H1 (cell line): ENCODE data around the gene TIMM10B. TPM values are rescaled to one million over a fixed set of nuclear protein-coding genes. Genes with fewer than 3 reads are reported as not detected.

Source experiments
- CTCF ChIA-PET: fragments of 300-600 bp; sonication (Branson Sonifier 250); formaldehyde crosslinking; loops from one replicate; lab custom pipeline; 2021; ENCODE audit not compliant: partially characterized antibody; lab: Charles Lee
- POLR2A ChIA-PET: fragments of 300-600 bp; sonication (Branson Sonifier 250); formaldehyde crosslinking; loops from one replicate; lab custom pipeline; 2021; ENCODE audit warnings: inconsistent platforms; ENCODE audit not compliant: partially characterized antibody; lab: Charles Lee
- DNase-seq, 2 experiments: peaks; one replicate each; pipeline versions ENCODE4 v3.0.0 to v3.0.0-alpha.2; 2010 to 2022; ENCODE audit warnings: low spot score in 2 of 2, low read depth in 1 of 2, mixed read lengths in 1 of 2
- FAIRE-seq: peaks from 2 replicates; lab custom pipeline; 2011; peaks lifted over from hg19 to GRCh38; lab: Jason Lieb, UNC
- H2AFZ ChIP-seq: 2 replicates; pipeline ENCODE4 v1.8.1; 2012; ENCODE audit warnings: low read length, inconsistent platforms
- H2AK5ac ChIP-seq: 2 replicates; pipeline ENCODE4 v1.6.1; 2013; ENCODE audit warnings: low read depth, low read length
- H2BK120ac ChIP-seq: replicated peaks from 2 replicates; pipeline ENCODE3; 2013; ENCODE audit warnings: low read depth, low read length, inconsistent platforms
- H2BK12ac ChIP-seq: 2 replicates; pipeline ENCODE4 v1.6.1; 2013; ENCODE audit warnings: low read depth, low read length
- H2BK15ac ChIP-seq: 2 replicates; pipeline ENCODE4 v1.6.1; 2013; ENCODE audit warnings: low read length
- H2BK20ac ChIP-seq: 2 replicates; pipeline ENCODE4 v1.6.1; 2013; ENCODE audit warnings: low read length
- H2BK5ac ChIP-seq: 2 replicates; pipeline ENCODE4 v1.6.1; 2013; ENCODE audit warnings: low read depth, low read length
- H3K14ac ChIP-seq: 2 replicates; pipeline ENCODE4 v1.6.1; 2013; ENCODE audit warnings: inconsistent platforms; ENCODE audit not compliant: insufficient read length
- H3K18ac ChIP-seq: 2 replicates; pipeline ENCODE4 v1.6.1; 2013; ENCODE audit warnings: low read length; ENCODE audit errors: extremely low read depth
- H3K23ac ChIP-seq: 2 replicates; pipeline ENCODE4 v1.6.1; 2013; ENCODE audit warnings: inconsistent platforms; ENCODE audit not compliant: insufficient read length
- H3K23me2 ChIP-seq: 2 replicates; pipeline ENCODE4 v1.6.1; 2013; ENCODE audit warnings: low read depth, low read length
- H3K27ac ChIP-seq: 2 replicates; pipeline ENCODE4 v1.6.1; 2011; ENCODE audit warnings: low read depth, low read length, inconsistent platforms
- H3K27me3 ChIP-seq, 4 experiments: replicated peaks in 1 of 4; 1 replicate in 1 of 4; 2 replicates in 3 of 4; pipeline versions ENCODE4 v1.6.1 to v1.8.1; 2011 to 2013; ENCODE audit warnings: low read length in 3 of 4, mild to moderate bottlenecking in 3 of 4, inconsistent platforms in 2 of 4, mixed read lengths in 2 of 4, moderate library complexity in 1 of 4; ENCODE audit not compliant: control insufficient read depth in 3 of 4, insufficient read depth in 3 of 4; ENCODE audit errors: extremely low read depth in 1 of 4
- H3K36me3 ChIP-seq, 4 experiments: 2 replicates each; pipeline versions ENCODE4 v1.6.1 to v1.8.1; 2011 to 2013; ENCODE audit warnings: mild to moderate bottlenecking in 4 of 4, low read length in 3 of 4, moderate library complexity in 2 of 4, control low read depth in 1 of 4, inconsistent platforms in 1 of 4; ENCODE audit not compliant: insufficient read depth in 4 of 4, control insufficient read depth in 2 of 4
- H3K4ac ChIP-seq: replicated peaks from 2 replicates; pipeline ENCODE3; 2013; ENCODE audit warnings: low read length, low read depth, mixed read lengths, inconsistent platforms; ENCODE audit not compliant: insufficient read length
- H3K4me1 ChIP-seq, 4 experiments: replicated peaks in 1 of 4; 1 replicate in 1 of 4; 2 replicates in 3 of 4; pipeline versions ENCODE4 v1.6.1 to v1.8.1; 2011 to 2013; ENCODE audit warnings: low read length in 3 of 4, inconsistent platforms in 2 of 4, mixed read lengths in 1 of 4; ENCODE audit not compliant: insufficient read depth in 4 of 4, control insufficient read depth in 3 of 4
- H3K4me2 ChIP-seq, 2 experiments: 2 replicates each; pipeline versions ENCODE4 v1.6.1 to v1.8.1; 2011 to 2013; ENCODE audit warnings: low read depth in 2 of 2, low read length in 2 of 2, control low read depth in 1 of 2, inconsistent platforms in 1 of 2, mild to moderate bottlenecking in 1 of 2; ENCODE audit not compliant: insufficient read depth in 1 of 2
- H3K4me3 ChIP-seq, 4 experiments: fragments of 200-600, 300-600 bp in 1 of 4; sonication (generic), shearing (Covaris generic), sonication (Bioruptor Twin) in 1 of 4; 2 replicates each; pipeline versions ENCODE4 v1.5.1 to v1.8.1; 2011 to 2016; ENCODE audit warnings: low read length in 4 of 4, low read depth in 3 of 4, control low read depth in 2 of 4, inconsistent platforms in 2 of 4, mild to moderate bottlenecking in 2 of 4, mixed read lengths in 1 of 4, moderate library complexity in 1 of 4; ENCODE audit not compliant: insufficient read depth in 2 of 4; ENCODE audit errors: extremely low read depth in 1 of 4
- H3K56ac ChIP-seq: replicated peaks from 2 replicates; pipeline ENCODE3; 2013; ENCODE audit warnings: low read depth, mild to moderate bottlenecking, mixed read lengths, low read length, inconsistent platforms; ENCODE audit not compliant: insufficient read length
- H3K79me1 ChIP-seq: 2 replicates; pipeline ENCODE4 v1.6.1; 2013; ENCODE audit warnings: low read depth, low read length, control low read depth
- H3K79me2 ChIP-seq, 2 experiments: 2 replicates each; pipeline versions ENCODE4 v1.6.1 to v1.8.1; 2012 to 2013; ENCODE audit warnings: low read length in 2 of 2, mild to moderate bottlenecking in 2 of 2, inconsistent platforms in 1 of 2; ENCODE audit not compliant: insufficient read depth in 2 of 2, control insufficient read depth in 1 of 2
- H3K9ac ChIP-seq, 4 experiments: replicated peaks in 1 of 4; 1 replicate in 1 of 4; 2 replicates in 3 of 4; pipeline versions ENCODE4 v1.6.1 to v1.8.1; 2011 to 2013; ENCODE audit warnings: low read depth in 3 of 4, low read length in 3 of 4, control low read depth in 2 of 4, mild to moderate bottlenecking in 2 of 4, moderate library complexity in 2 of 4, inconsistent platforms in 1 of 4; ENCODE audit errors: extremely low read depth in 1 of 4
- H3K9me3 ChIP-seq, 2 experiments: 2 replicates each; pipeline versions ENCODE4 v1.6.1 to v1.8.1; 2012 to 2013; ENCODE audit warnings: mild to moderate bottlenecking in 2 of 2, moderate library complexity in 2 of 2, control low read depth in 1 of 2, inconsistent platforms in 1 of 2, low read depth in 1 of 2, low read length in 1 of 2, mixed read lengths in 1 of 2; ENCODE audit not compliant: insufficient read depth in 2 of 2
- H4K20me1 ChIP-seq, 2 experiments: replicated peaks in 1 of 2; 2 replicates each; pipeline versions ENCODE3 to v1.8.1; 2011 to 2013; ENCODE audit warnings: inconsistent platforms in 2 of 2, low read length in 2 of 2, mild to moderate bottlenecking in 1 of 2; ENCODE audit not compliant: insufficient read depth in 2 of 2, control insufficient read depth in 1 of 2
- H4K5ac ChIP-seq: 2 replicates; pipeline ENCODE4 v1.6.1; 2013; ENCODE audit warnings: low read length, low read depth, mixed read lengths, inconsistent platforms; ENCODE audit not compliant: insufficient read length
- H4K8ac ChIP-seq: 2 replicates; pipeline ENCODE4 v1.8.0; 2013; ENCODE audit warnings: mild to moderate bottlenecking, moderate library complexity, low read length, inconsistent platforms; ENCODE audit not compliant: insufficient read depth; ENCODE audit errors: extremely low read depth
- H4K91ac ChIP-seq: replicated peaks from 2 replicates; pipeline ENCODE3; 2013; ENCODE audit warnings: low read length, mixed read lengths, inconsistent platforms; ENCODE audit not compliant: insufficient read length
- BCL11A ChIP-seq, 2 experiments: IDR thresholded peaks; one replicate each; pipeline ENCODE4 v1.6.1; 2011; ENCODE audit warnings: low read depth in 2 of 2, low read length in 2 of 2, mild to moderate bottlenecking in 2 of 2
- CBX5 ChIP-seq: fragments of 300-800, 300-1000 bp; sonication (generic); IDR thresholded peaks from 2 replicates; pipeline ENCODE4 v1.7.1; 2016; ENCODE audit warnings: antibody characterized with exemption, low read length, low read depth
- GTF2F1 ChIP-seq: IDR thresholded peaks from 2 replicates; pipeline ENCODE4 v1.6.1; 2012; ENCODE audit warnings: low read depth, low read length, improper control_type of control experiment, borderline replicate concordance
- HDAC6 ChIP-seq: IDR thresholded peaks from one replicate; pipeline ENCODE4 v1.7.1; 2012; ENCODE audit warnings: low read depth, mild to moderate bottlenecking, inconsistent platforms, low read length, moderate library complexity
- RBBP5 ChIP-seq: IDR thresholded peaks from 2 replicates; pipeline ENCODE4 v1.7.1; 2012; ENCODE audit warnings: low read depth, mild to moderate bottlenecking, inconsistent platforms, low read length, moderate library complexity, borderline replicate concordance
- TAF7 ChIP-seq: optimal IDR thresholded peaks from 2 replicates; pipeline ENCODE3; 2011; ENCODE audit warnings: low read depth, mild to moderate bottlenecking, inconsistent platforms, low read length, moderate library complexity, borderline replicate concordance
- TBP ChIP-seq: IDR thresholded peaks from 2 replicates; pipeline ENCODE4 v1.6.1; 2011; ENCODE audit warnings: low read depth, low read length, improper control_type of control experiment
- ZNF274 ChIP-seq: IDR thresholded peaks from 2 replicates; pipeline ENCODE4 v1.7.0; 2012; ENCODE audit warnings: low read length, borderline replicate concordance; ENCODE audit errors: extremely low read depth
- whole genome bisulfite sequencing, 2 experiments: shearing (Covaris generic) in 1 of 2; methylation state at CpG; one replicate each; pipeline versions ENCODE4 v1.1.6 to v1.1.7; 2013 to 2015; ENCODE audit warnings: low lambda C conversion rate in 2 of 2, mixed read lengths in 2 of 2, inconsistent platforms in 1 of 2, low coverage in 1 of 2, missing lambda C conversion rate in 1 of 2; ENCODE audit not compliant: insufficient replicate concordance in 2 of 2, insufficient coverage in 1 of 2, insufficient read length in 1 of 2; ENCODE audit errors: extremely low coverage in 1 of 2, missing lambda C conversion rate in 1 of 2; 5-methylcytosine and 5-hydroxymethylcytosine counted together
- polyA plus RNA-seq, 7 experiments: library from polyadenylated mRNA; depleted of rRNA in 3 of 7; stranded (reverse) in 5 of 7; unstranded in 2 of 7; fragments of >200 nt in 5 of 7; fragments of 200-250 nt in 2 of 7; gene quantifications; 1 replicate in 5 of 7; 2 replicates in 1 of 7; 4 replicates in 1 of 7; pipeline versions ENCODE4 v1.2.1 to v1.2.3, GENCODE V29; 2011 to 2013; ENCODE audit warnings: missing spikeins in 2 of 7, mixed read lengths in 2 of 7
- total RNA-seq: library from RNA; stranded (reverse); fragmentation: NEBNext Ultra II Directional; extraction: Animal tissue kit (Norgen Biotek cat#: 25700); gene quantifications from 2 replicates; pipeline ENCODE4 v1.2.1, GENCODE V29; 2021

Gene TIMM10B
- total and polyA plus RNA-seq, 2 of the 8 experiments (the other 6 are each of a cell fraction or from before 2014, with no cell fraction given), result 38.2 to 47.8 TPM

DNA sequence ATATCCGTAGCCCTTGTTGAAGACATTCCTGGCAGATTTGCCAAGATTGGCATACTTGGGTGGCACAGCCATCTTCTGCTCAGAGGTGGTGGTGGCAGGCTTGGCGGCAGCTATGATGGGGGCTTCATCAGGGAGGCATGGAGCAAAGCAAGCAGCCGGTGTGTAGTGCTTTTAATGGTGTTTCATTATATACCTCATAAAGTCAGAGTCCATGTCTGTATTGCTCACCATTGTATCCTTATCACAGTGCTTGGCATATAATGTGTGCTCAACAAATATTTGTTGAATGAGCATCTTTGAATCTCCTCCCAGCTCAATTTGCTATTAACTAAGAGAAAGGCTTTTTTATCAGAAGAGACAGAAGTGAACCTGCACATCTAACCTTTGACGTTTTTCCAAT, 8.0 kb downstream of the TIMM10B start:
- Histone ChIP-seq H2BK12ac (no peak overlapping the region), H3K36me3 (peaks cover 4 to 30% (median 19%) of the 10 kb centered on the region in 4 experiments; a peak in 7 of 8 replicates), H3K9me3 (no peaks in the 10 kb centered on the region), H3K4me1 (no peaks in the 10 kb centered on the region), H2BK15ac (no peak overlapping the region), H2AK5ac (no peak overlapping the region), H4K8ac (no peak overlapping the region), H3K14ac (no peak overlapping the region), H3K4me3 (no peak overlapping the region), H4K91ac (no peak overlapping the region), H4K5ac (no peak overlapping the region), H3K79me1 (no peaks in the 10 kb centered on the region), H2BK20ac (no peak overlapping the region), H3K4me2 (no peak overlapping the region), H3K79me2 (no peaks in the 10 kb centered on the region), H3K27me3 (no peaks in the 10 kb centered on the region), H3K23me2 (no peaks in the 10 kb centered on the region), H3K23ac (no peak overlapping the region), H3K56ac (no peak overlapping the region), H2BK5ac (no peak overlapping the region), H2AFZ (no peak overlapping the region), H3K4ac (no peak overlapping the region), H4K20me1 (peaks cover 0 to 7% of the 10 kb centered on the region in 2 experiments), H3K9ac (no peak overlapping the region), H2BK120ac (no peak overlapping the region), H3K18ac (no peak overlapping the region), H3K27ac (no peak overlapping the region)
- 87% methylated on average over 4 of the region's 4 CpGs; no CpG with 5 or more reads in 1 of the 2 experiments for WGBS, 2 experiments
- POLR2A ChIA-PET, result interaction anchor here (1.1 to 2.8 kb wide), 5 partner anchors 9 to 18 kb away, joined by 4 to 8 read pairs (median 5); no protein-coding TSS in a partner anchor
- DNase-seq (no peak), FAIRE-seq (no peak)
- CTCF ChIA-PET, result interaction anchor here (0.8 to 2.3 kb wide), 11 partner anchors 8 to 110 kb away, joined by 3 to 8 read pairs (median 4); partner anchors contain the start of genes DNHD1 and TIMM10B
- TF ChIP-seq CBX5 (no peak), TAF7 (no peak), HDAC6 (no peak), BCL11A (IDR thresholded peaks at IDR 0.05; ENCODE audit: low read depth in 2 of 2, low read length in 2 of 2) (no peak), RBBP5 (no peak), TBP (no peak), GTF2F1 (no peak), ZNF274 (no peak)
